IMR-90 (cell line): ENCODE data around the gene AKT1S1. TPM values are rescaled to one million over a fixed set of nuclear protein-coding genes. Genes with fewer than 3 reads are reported as not detected.

Experiments
- ATAC-seq: fragments of 200-7000 bp; cut with Tn5 transposase; 2 replicates; pipeline ENCODE4 v1.9.1; 2020; ENCODE audit warnings: low read depth, mild to moderate bottlenecking, moderate library complexity
- BruUV-seq: library from RNA; stranded (reverse); fragments of 400-500 nt; replicated peaks from 2 replicates; lab custom pipeline; 2021; lab: Mats Ljungman, UMichigan
- CTCF ChIA-PET: fragments of 300-600 bp; formaldehyde crosslinking; extraction: SDS; loops from one replicate; lab custom pipeline; 2021; ENCODE audit warnings: antibody characterized with exemption; lab: Yijun Ruan, JAX
- POLR2A ChIA-PET: fragments of 300-600 bp; sonication (Branson Sonifier 250); formaldehyde crosslinking; loops from one replicate; lab custom pipeline; 2022; ENCODE audit warnings: antibody characterized with exemption; ENCODE audit not compliant: unreplicated experiment; lab: Charles Lee
- DNase-seq: peaks from one replicate; pipeline ENCODE4 v3.0.0; 2013
- H2AFZ ChIP-seq: replicated peaks from 2 replicates; pipeline ENCODE3; 2013; ENCODE audit warnings: low read length, mild to moderate bottlenecking; ENCODE audit not compliant: poor library complexity
- H2AK5ac ChIP-seq: 2 replicates; pipeline ENCODE4 v1.6.1; 2013; ENCODE audit warnings: low read depth, low read length, inconsistent platforms
- H2AK9ac ChIP-seq: replicated peaks from 2 replicates; pipeline ENCODE3; 2013; ENCODE audit warnings: mild to moderate bottlenecking, low read depth, low read length, moderate library complexity; ENCODE audit not compliant: poor library complexity
- H2BK120ac ChIP-seq: 2 replicates; pipeline ENCODE4 v1.6.1; 2013; ENCODE audit warnings: low read depth, low read length, inconsistent platforms
- H2BK15ac ChIP-seq: 3 replicates; pipeline ENCODE4 v1.6.1; 2013; ENCODE audit warnings: low read depth, low read length, inconsistent platforms
- H2BK20ac ChIP-seq: 2 replicates; pipeline ENCODE4 v1.6.1; 2013; ENCODE audit warnings: low read depth, mild to moderate bottlenecking, inconsistent platforms, low read length, moderate library complexity
- H2BK5ac ChIP-seq: 2 replicates; pipeline ENCODE4 v1.6.1; 2013; ENCODE audit warnings: mild to moderate bottlenecking, low read depth, low read length, inconsistent platforms; ENCODE audit not compliant: poor library complexity, severe bottlenecking
- H3K14ac ChIP-seq: replicated peaks from 2 replicates; pipeline ENCODE4 v1.6.1; 2013; ENCODE audit warnings: low read depth, low read length, inconsistent platforms
- H3K18ac ChIP-seq: 2 replicates; pipeline ENCODE4 v1.6.1; 2013; ENCODE audit warnings: low read depth, low read length, control low read depth
- H3K23ac ChIP-seq: 2 replicates; pipeline ENCODE4 v1.6.1; 2013; ENCODE audit warnings: low read depth, low read length, inconsistent platforms
- H3K27ac ChIP-seq: 2 replicates; pipeline ENCODE4 v1.5.1; 2013; ENCODE audit warnings: mild to moderate bottlenecking, control low read depth, low read length; ENCODE audit not compliant: insufficient read depth
- H3K27me3 ChIP-seq: 2 replicates; pipeline ENCODE4 v1.6.1; 2013; ENCODE audit warnings: low read length; ENCODE audit not compliant: control insufficient read depth, insufficient read depth
- H3K36me3 ChIP-seq: 2 replicates; pipeline ENCODE4 v1.6.1; 2013; ENCODE audit warnings: low read length, mixed read lengths; ENCODE audit not compliant: control insufficient read depth, insufficient read depth
- H3K4ac ChIP-seq: 2 replicates; pipeline ENCODE4 v1.6.1; 2013; ENCODE audit warnings: low read depth, low read length, inconsistent platforms
- H3K4me1 ChIP-seq: 2 replicates; pipeline ENCODE4 v1.6.1; 2013; ENCODE audit warnings: low read length, mixed read lengths; ENCODE audit not compliant: control insufficient read depth, insufficient read depth
- H3K4me2 ChIP-seq: 2 replicates; pipeline ENCODE4 v1.6.1; 2013; ENCODE audit warnings: low read depth, mild to moderate bottlenecking, control low read depth, low read length, moderate library complexity
- H3K4me3 ChIP-seq: 2 replicates; pipeline ENCODE4 v1.5.1; 2013; ENCODE audit warnings: low read depth, mild to moderate bottlenecking, control low read depth, low read length, moderate library complexity; ENCODE audit not compliant: insufficient read depth
- H3K56ac ChIP-seq: 2 replicates; pipeline ENCODE4 v1.6.1; 2013; ENCODE audit warnings: low read length, inconsistent platforms; ENCODE audit not compliant: insufficient read depth; ENCODE audit errors: extremely low read depth
- H3K79me1 ChIP-seq, 2 experiments: 2 replicates each; pipeline ENCODE4 v1.6.1; 2013; ENCODE audit warnings: low read length in 2 of 2, inconsistent platforms in 1 of 2, low read depth in 1 of 2
- H3K9ac ChIP-seq: 2 replicates; pipeline ENCODE4 v1.6.1; 2013; ENCODE audit warnings: low read depth, low read length, control low read depth
- H3K9me1 ChIP-seq: 2 replicates; pipeline ENCODE4 v1.6.1; 2013; ENCODE audit warnings: low read length, inconsistent platforms; ENCODE audit not compliant: insufficient read depth
- H3K9me3 ChIP-seq: 2 replicates; pipeline ENCODE4 v1.6.1; 2013; ENCODE audit warnings: low read length; ENCODE audit not compliant: control insufficient read depth, insufficient read depth
- H4K20me1 ChIP-seq: 2 replicates; pipeline ENCODE4 v1.6.1; 2013; ENCODE audit warnings: low read length, inconsistent platforms; ENCODE audit not compliant: insufficient read depth
- H4K5ac ChIP-seq: 2 replicates; pipeline ENCODE4 v1.6.1; 2013; ENCODE audit warnings: mild to moderate bottlenecking, low read depth, low read length, control low read depth
- H4K8ac ChIP-seq, 2 experiments: 2 replicates each; pipeline ENCODE4 v1.6.1; 2013; ENCODE audit warnings: low read depth in 2 of 2, low read length in 2 of 2, control low read depth in 1 of 2, inconsistent platforms in 1 of 2
- H4K91ac ChIP-seq: 2 replicates; pipeline ENCODE4 v1.6.1; 2013; ENCODE audit warnings: low read depth, low read length, inconsistent platforms; ENCODE audit not compliant: insufficient read depth
- CHD1 ChIP-seq: IDR thresholded peaks from 2 replicates; pipeline ENCODE4 v1.6.1; 2012; ENCODE audit warnings: low read depth, low read length, improper control_type of control experiment
- WGBS, 2 experiments: methylation state at CpG; one replicate each; pipeline versions ENCODE4 v1.1.5 to v1.1.7; 2013; ENCODE audit warnings: missing lambda C conversion rate in 2 of 2; ENCODE audit not compliant: insufficient read length in 1 of 2; ENCODE audit errors: extremely low coverage in 2 of 2; 5-methylcytosine and 5-hydroxymethylcytosine counted together
- dilution Hi-C: fragments of 300-500 bp; cut with HindIII; formaldehyde crosslinking; loops from one replicate; pipeline ENCODE4 v1.14.3; 2018; ENCODE audit warnings: low sequenced_read_pairs; ENCODE audit not compliant: unreplicated experiment
- in situ Hi-C: fragments of 300-500 bp; cut with MboI; formaldehyde crosslinking; loops from 3 replicates; pipeline ENCODE4 v1.14.3; 2019; ENCODE audit warnings: low sequenced_read_pairs, inconsistent platforms, mixed read lengths
- intact Hi-C: fragments of 100-400 bp; cut with micrococcal nuclease; formaldehyde crosslinking; loops from 2 replicates; pipeline ENCODE4 v1.10.0; 2022
- polyA plus RNA-seq, 3 experiments: library from polyadenylated mRNA; depleted of rRNA; stranded (reverse); fragments of >200 nt; gene quantifications; 2 replicates each; pipeline ENCODE4 v1.2.3, GENCODE V29; 2012; ENCODE audit warnings: low replicate concordance in 1 of 3
- total RNA-seq: library from RNA; depleted of rRNA; stranded (reverse); fragments of >200 nt; gene quantifications from 2 replicates; pipeline ENCODE4 v1.2.3, GENCODE V29; 2012

The AKT1S1 gene
- total and polyA plus RNA-seq, 2 of the 4 experiments (the other 2 are of a cell fraction): 3.6 to 54.4 TPM

DNA sequence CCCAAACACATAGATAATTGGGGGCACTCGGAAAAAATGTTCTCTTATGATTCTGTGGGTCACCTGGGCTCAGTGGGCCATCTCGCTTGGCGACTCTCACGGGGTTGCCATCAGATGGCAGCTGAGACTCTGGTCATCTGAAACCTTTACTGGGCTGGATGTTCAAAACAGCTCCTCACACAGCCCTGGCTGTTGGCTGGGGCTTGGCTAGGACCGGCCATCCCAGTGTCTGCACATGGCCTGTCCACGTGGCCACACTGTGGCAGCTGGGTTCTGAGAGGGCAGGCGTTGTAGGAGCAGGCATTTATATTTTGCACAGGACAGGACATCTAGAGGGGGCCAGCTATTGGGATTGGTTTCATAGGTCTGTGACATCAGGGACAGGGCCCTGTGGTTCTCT, 43.6 kb downstream of the AKT1S1 start:
- ATAC-seq (no peak), DNase-seq (no peak)
- in situ Hi-C loops (no loop called here), dilution Hi-C loops (no loop called here), intact Hi-C loops (no loop called here)
- Histone ChIP-seq H3K27me3 (no peaks in the 10 kb centered on the region), H3K4me2 (no peak overlapping the region), H2AK9ac (no peak overlapping the region), H3K27ac (no peak overlapping the region), H2BK120ac (no peak overlapping the region), H3K23ac (no peak overlapping the region), H3K4me1 (no peaks in the 10 kb centered on the region), H3K18ac (no peak overlapping the region), H2BK5ac (no peak overlapping the region), H3K9ac (no peak overlapping the region), H2BK20ac (no peak overlapping the region), H3K4me3 (no peak overlapping the region), H4K20me1 (peaks cover 6% of the 10 kb centered on the region; the same call in 1 of the 2 replicates), H3K9me3 (no peaks in the 10 kb centered on the region), H3K56ac (no peak overlapping the region), H4K91ac (no peak overlapping the region), H3K36me3 (peaks cover 76% of the 10 kb centered on the region), H2BK15ac (no peak overlapping the region), H2AFZ (no peak overlapping the region), H3K14ac (no peak overlapping the region), H4K8ac (no peak overlapping the region), H3K4ac (no peak overlapping the region), H2AK5ac (no peak overlapping the region), H3K79me1 (peaks cover 0 to 23% of the 10 kb centered on the region in 2 experiments; a peak in 2 of 4 replicates), H3K9me1 (peaks cover 6% of the 10 kb centered on the region; the same call in 1 of the 2 replicates), H4K5ac (no peak overlapping the region)
- CTCF ChIA-PET: no interaction called here
- BruUV-seq: no TSS peak
- TF ChIP-seq CHD1: no peak
- POLR2A ChIA-PET: no interaction called here
- 96% methylated on average over 6 of the region's 7 CpGs; no CpG with 5 or more reads in 1 of the 2 experiments for WGBS, 2 experiments
